Uterus (tissue), 2 donors: ENCODE data around the gene NEBL.

ENCODE experiments used
- POLR2A ChIP-seq, 2 donors: fragments of 450-650 bp; IDR thresholded peaks; one replicate each; pipeline ENCODE4 v1.6.1; 2016; ENCODE audit warnings: antibody characterized with exemption in 2 of 2, mild to moderate bottlenecking in 1 of 2, moderate library complexity in 1 of 2
- TF ChIP-seq, protein P1 (sequence below), 4 experiments: fragments of 200-600 bp in 2 of 4; fragments of 450-650 bp in 2 of 4; sonication (generic) in 2 of 4; IDR thresholded peaks; one replicate each; pipeline ENCODE4 v1.5.1; 2016 to 2019; ENCODE audit warnings: antibody characterized with exemption in 4 of 4, mild to moderate bottlenecking in 2 of 4, moderate library complexity in 1 of 4

DNA sequence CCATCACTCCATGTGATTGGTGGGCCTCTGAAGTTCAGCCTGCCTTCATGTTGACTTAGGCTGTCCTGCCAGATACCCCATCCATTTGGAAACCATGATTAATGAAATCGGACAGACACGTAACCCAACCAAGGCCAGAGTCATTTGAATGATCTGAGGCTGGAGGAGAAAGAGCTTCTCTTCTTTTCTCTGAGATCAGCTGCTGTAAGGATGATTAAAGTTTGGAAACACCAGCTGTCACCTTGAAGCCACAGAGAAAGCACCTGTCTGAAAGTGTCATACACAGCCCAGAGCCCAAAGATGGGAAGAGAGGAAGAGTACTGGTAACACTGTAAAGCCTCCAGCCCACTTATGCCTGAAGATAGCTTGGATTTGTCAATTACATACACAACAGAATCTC is 22.9 kb downstream of the NEBL start:
- TF ChIP-seq, protein P1, sequence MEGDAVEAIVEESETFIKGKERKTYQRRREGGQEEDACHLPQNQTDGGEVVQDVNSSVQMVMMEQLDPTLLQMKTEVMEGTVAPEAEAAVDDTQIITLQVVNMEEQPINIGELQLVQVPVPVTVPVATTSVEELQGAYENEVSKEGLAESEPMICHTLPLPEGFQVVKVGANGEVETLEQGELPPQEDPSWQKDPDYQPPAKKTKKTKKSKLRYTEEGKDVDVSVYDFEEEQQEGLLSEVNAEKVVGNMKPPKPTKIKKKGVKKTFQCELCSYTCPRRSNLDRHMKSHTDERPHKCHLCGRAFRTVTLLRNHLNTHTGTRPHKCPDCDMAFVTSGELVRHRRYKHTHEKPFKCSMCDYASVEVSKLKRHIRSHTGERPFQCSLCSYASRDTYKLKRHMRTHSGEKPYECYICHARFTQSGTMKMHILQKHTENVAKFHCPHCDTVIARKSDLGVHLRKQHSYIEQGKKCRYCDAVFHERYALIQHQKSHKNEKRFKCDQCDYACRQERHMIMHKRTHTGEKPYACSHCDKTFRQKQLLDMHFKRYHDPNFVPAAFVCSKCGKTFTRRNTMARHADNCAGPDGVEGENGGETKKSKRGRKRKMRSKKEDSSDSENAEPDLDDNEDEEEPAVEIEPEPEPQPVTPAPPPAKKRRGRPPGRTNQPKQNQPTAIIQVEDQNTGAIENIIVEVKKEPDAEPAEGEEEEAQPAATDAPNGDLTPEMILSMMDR (IDR thresholded peaks at IDR 0.05) = no peak
- no peak for TF ChIP-seq POLR2A (IDR thresholded peaks at IDR 0.05)
